ENCODE data around the gene LAMP1.
"Not testable (repeated sequence)": the region's sequence is repeated elsewhere in the genome, so short reads cannot be mapped to it uniquely, and the experiment has no call there.

LAMP1 gene

GRCh38 chr13:113359571-113359970 is 62.5 kb downstream of the LAMP1 start:
- DNase-seq, result no peak

GRCh38 chr13:113360446-113360845 is 63.4 kb downstream of the LAMP1 start:
- DNase-seq, result no peak

- no peak for DNase-seq
These were observed 64.4 kb downstream of the LAMP1 start for GRCh38 chr13:113361406-113361805.

- DNase-seq, result no peak
These were observed 67.4 kb downstream of the LAMP1 start for GRCh38 chr13:113364311-113364889.

GRCh38 chr13:113364901-113365582 is 68.0 kb downstream of the LAMP1 start:
- DNase-seq, result no peak

- no peak for DNase-seq
These were observed 68.5 kb downstream of the LAMP1 start for GRCh38 chr13:113365583-113365970.

GRCh38 chr13:113365971-113366588 is 69.0 kb downstream of the LAMP1 start:
- DNase-seq, result no peak

- no peak for DNase-seq
These were observed 70.1 kb downstream of the LAMP1 start for GRCh38 chr13:113367020-113367560.

GRCh38 chr13:113367771-113368170 is 70.7 kb downstream of the LAMP1 start:
- no peak for DNase-seq

- DNase-seq, result not testable (repeated sequence)
These were observed 71.3 kb downstream of the LAMP1 start for GRCh38 chr13:113368353-113368752.

GRCh38 chr13:113369189-113369588 is 72.2 kb downstream of the LAMP1 start:
- DNase-seq, result no peak

- no peak for DNase-seq
These were observed 72.8 kb downstream of the LAMP1 start for GRCh38 chr13:113369881-113370280.

GRCh38 chr13:113371061-113371460 is 74.0 kb downstream of the LAMP1 start:
- no peak for DNase-seq

- DNase-seq, result not testable (repeated sequence)
These were observed 74.7 kb downstream of the LAMP1 start for GRCh38 chr13:113371701-113372100.
